ENCODE measurements around the gene LTF. TPM values are rescaled to one million over a fixed set of nuclear protein-coding genes. Genes with fewer than 3 reads are reported as not detected.

LTF gene
- total and polyA plus RNA-seq, 4 donors = 0.36 to 14.7 (median 1.4) TPM

- H3K4me1 ChIP-seq (ENCODE audit: control insufficient read depth in 4 of 4, insufficient read depth in 4 of 4, low read length in 3 of 4) = no peaks in the 10 kb centered on the region
- no peak overlapping the region for H3K4me3 ChIP-seq (ENCODE audit: low read depth in 1 of 3, low read length in 3 of 3)
- H3K9me3 ChIP-seq (ENCODE audit: control insufficient read depth in 4 of 4, low read length in 3 of 4) = no peaks in the 10 kb centered on the region
- DNase-seq (ENCODE audit: low spot score) = peak; percentile 31
- H3K27ac ChIP-seq (ENCODE audit: low read depth in 1 of 2, low read length in 2 of 2) = no peak overlapping the region
- H3K9ac ChIP-seq (ENCODE audit: low read depth in 1 of 2, low read length in 2 of 2) = no peak overlapping the region
- H3K27me3 ChIP-seq (ENCODE audit: control insufficient read depth in 4 of 4, insufficient read depth in 4 of 4, low read length in 3 of 4) = no peaks in the 10 kb centered on the region
- TF ChIP-seq EGR1 (IDR thresholded peaks at IDR 0.05; ENCODE audit: low read depth in 2 of 2) (no peak), MAX (IDR thresholded peaks at IDR 0.05) (no peak), SP1 (IDR thresholded peaks at IDR 0.05) (no peak), RXRA (IDR thresholded peaks at IDR 0.05) (no peak), NR2F2 (IDR thresholded peaks at IDR 0.05) (no peak), GABPA (IDR thresholded peaks at IDR 0.05 in 1 of 2, conservative IDR thresholded peaks at IDR 0.05 in 1 of 2) (no peak), CTCF (IDR thresholded peaks at IDR 0.05; ENCODE audit: low read depth, low read length, missing input control) (no peak), FOXA1 (IDR thresholded peaks at IDR 0.05) (no peak), ATF3 (IDR thresholded peaks at IDR 0.05) (no peak), HNF4G (IDR thresholded peaks at IDR 0.05) (no peak), FOXA2 (IDR thresholded peaks at IDR 0.05) (no peak), REST (IDR thresholded peaks at IDR 0.05) (no peak), HNF4A (conservative IDR thresholded peaks at IDR 0.05) (no peak), RAD21 (IDR thresholded peaks at IDR 0.05) (no peak), ZBTB33 (IDR thresholded peaks at IDR 0.05) (no peak), YY1 (IDR thresholded peaks at IDR 0.05) (no peak), TAF1 (conservative IDR thresholded peaks at IDR 0.05) (no peak)
- no peaks in the 10 kb centered on the region for H3K36me3 ChIP-seq (ENCODE audit: control insufficient read depth in 4 of 4, insufficient read depth in 3 of 4, low read depth in 1 of 4, low read length in 3 of 4)
- 94% methylated on average over 14 of the region's 14 CpGs for WGBS
Measured at GRCh38 chr3:46456118-46456517, 8.6 kb downstream of the LTF start.
